ENCODE measurements around the gene ZNF320.
"Not testable (repeated sequence)": the region's sequence is repeated elsewhere in the genome, so short reads cannot be mapped to it uniquely, and the experiment has no call there.

The ZNF320 gene

GRCh38 chr19:52880895-52881389 is 16.5 kb downstream of the ZNF320 start:
- no peak overlapping the region for H3K4me3 ChIP-seq (ENCODE audit: low read depth, low read length)
- TF ChIP-seq CTCF (IDR thresholded peaks at IDR 0.05; ENCODE audit: insufficient read depth, low read depth, low read length, missing control alignments): no peak
- no peak for DNase-seq (ENCODE audit: low read depth)

- H3K4me3 ChIP-seq (ENCODE audit: low read depth, low read length); DNase-seq (ENCODE audit: low read depth): not testable (repeated sequence)
Observed at GRCh38 chr19:52872996-52873395, 24.4 kb downstream of the ZNF320 start.

- no peak overlapping the region for H3K4me3 ChIP-seq (ENCODE audit: low read depth, low read length)
- no peak for TF ChIP-seq CTCF (IDR thresholded peaks at IDR 0.05; ENCODE audit: insufficient read depth, low read depth, low read length, missing control alignments)
- DNase-seq (ENCODE audit: low read depth): no peak
Observed at GRCh38 chr19:52871466-52871865, 26.0 kb downstream of the ZNF320 start.

- not testable (repeated sequence) for DNase-seq (ENCODE audit: low read depth); H3K4me3 ChIP-seq (ENCODE audit: low read depth, low read length)
Observed at GRCh38 chr19:52868031-52868430, 29.4 kb downstream of the ZNF320 start.

- peak within 1 kb of the TSS; percentile 86 for H3K4me3 ChIP-seq (ENCODE audit: low read depth, low read length)
- DNase-seq (ENCODE audit: low read depth): peak; percentile 71
Observed at GRCh38 chr19:52857378-52858191, 39.9 kb downstream of the ZNF320 start, which contains the start of gene ZNF468. Gene ZNF468, minus strand, starts transcription at chr19:52857619. Its CDS starts 3,347 bp downstream, at chr19:52854272.

GRCh38 chr19:52856540-52857377 is 40.7 kb downstream of the ZNF320 start:
- H3K4me3 ChIP-seq (ENCODE audit: low read depth, low read length): peak overlapping the region; percentile 86
- DNase-seq (ENCODE audit: low read depth): not testable (repeated sequence)

Measured in GM12865 (cell line).